OCI-LY7 (cell line): ENCODE measurements around the gene MNT. TPM values are rescaled to one million over a fixed set of nuclear protein-coding genes. Genes with fewer than 3 reads are reported as not detected.

Experiments used
- BruUV-seq: library from RNA; stranded (reverse); fragments of 400-500 nt; replicated peaks from 2 replicates; lab custom pipeline; 2021; lab: Mats Ljungman, UMichigan
- CTCF ChIA-PET: fragments of 300-600 bp; sonication (Branson Sonifier 250); formaldehyde crosslinking; loops from one replicate; lab custom pipeline; 2022; ENCODE audit warnings: antibody characterized with exemption; ENCODE audit not compliant: unreplicated experiment; lab: Charles Lee
- POLR2A ChIA-PET: fragments of 300-600 bp; sonication (Branson Sonifier 250); formaldehyde crosslinking; loops from one replicate; lab custom pipeline; 2022; ENCODE audit warnings: antibody characterized with exemption; lab: Charles Lee
- DNase-seq: peaks from one replicate; pipeline ENCODE4 v3.0.0-alpha.2; 2015; ENCODE audit warnings: low spot score
- H2AFZ ChIP-seq: fragments of 200-600 bp; sonication (generic), shearing (Covaris generic); 2 replicates; pipeline ENCODE4 v1.6.1; 2014; ENCODE audit warnings: mild to moderate bottlenecking, antibody characterized with exemption, low read length, moderate library complexity
- H3K27ac ChIP-seq: fragments of 200-600 bp; sonication (generic); 2 replicates; pipeline ENCODE4 v1.5.1; 2014; ENCODE audit warnings: mixed run types, low read depth, mild to moderate bottlenecking, moderate library complexity, low read length, inconsistent platforms; ENCODE audit not compliant: poor library complexity, severe bottlenecking
- H3K36me3 ChIP-seq: fragments of 200-600 bp; sonication (generic); 2 replicates; pipeline ENCODE4 v1.6.1; 2014; ENCODE audit warnings: mild to moderate bottlenecking, antibody characterized with exemption, low read length, moderate library complexity, mixed read lengths; ENCODE audit not compliant: insufficient read depth
- H3K4me1 ChIP-seq: fragments of 200-600 bp; sonication (generic); 2 replicates; pipeline ENCODE4 v1.5.1; 2014; ENCODE audit warnings: mild to moderate bottlenecking, low read length; ENCODE audit not compliant: insufficient read depth, poor library complexity, severe bottlenecking
- H3K4me2 ChIP-seq: fragments of 200-600 bp; sonication (generic); 2 replicates; pipeline ENCODE4 v1.6.1; 2014; ENCODE audit warnings: mild to moderate bottlenecking, low read length
- H3K4me3 ChIP-seq: fragments of 200-600 bp; sonication (generic); 2 replicates; pipeline ENCODE4 v1.5.1; 2014; ENCODE audit warnings: mild to moderate bottlenecking, low read depth, low read length; ENCODE audit not compliant: poor library complexity, severe bottlenecking
- H3K79me2 ChIP-seq: fragments of 200-600 bp; sonication (generic); 2 replicates; pipeline ENCODE4 v1.6.1; 2016; ENCODE audit warnings: low read depth, mild to moderate bottlenecking, low read length, moderate library complexity, mixed read lengths; ENCODE audit not compliant: insufficient read depth
- H3K9me2 ChIP-seq: fragments of 200-600 bp; sonication (generic); 2 replicates; pipeline ENCODE4 v1.6.1; 2016; ENCODE audit warnings: mild to moderate bottlenecking, low read length, mixed read lengths; ENCODE audit not compliant: insufficient read depth
- H3K9me3 ChIP-seq: fragments of 200-600 bp; sonication (generic); 2 replicates; pipeline ENCODE4 v1.6.1; 2014; ENCODE audit warnings: mild to moderate bottlenecking, mixed run types, low read length, mixed read lengths
- H4K20me1 ChIP-seq: fragments of 200-600 bp; sonication (generic); 2 replicates; pipeline ENCODE4 v1.6.1; 2014; ENCODE audit warnings: mild to moderate bottlenecking, antibody characterized with exemption, low read length, moderate library complexity, mixed read lengths; ENCODE audit not compliant: insufficient read depth
- EZH2phosphoT487 ChIP-seq: fragments of 200-600 bp; sonication (generic); IDR thresholded peaks from 2 replicates; pipeline ENCODE4 v1.6.1; 2018; ENCODE audit warnings: low read depth, borderline replicate concordance, mild to moderate bottlenecking, mixed run types, antibody characterized with exemption, low read length, moderate library complexity, mixed read lengths
- intact Hi-C: fragments of 100-400 bp; cut with micrococcal nuclease; formaldehyde crosslinking; loops from one replicate; pipeline ENCODE4 v1.10.0; 2022; ENCODE audit not compliant: unreplicated experiment
- total RNA-seq, 2 experiments: library from RNA; depleted of rRNA in 1 of 2; stranded (reverse); fragments of >200 nt in 1 of 2; shearing (Covaris generic) in 1 of 2; gene quantifications; 2 replicates each; pipeline ENCODE4 v1.2.3, GENCODE V29; 2014 to 2022
- TF ChIP-seq, protein P1 (sequence below): fragments of 200-600 bp; sonication (generic); conservative IDR thresholded peaks from 2 replicates; pipeline ENCODE4 v1.5.1; 2014; ENCODE audit warnings: mild to moderate bottlenecking, antibody characterized with exemption, low read length, moderate library complexity, mixed read lengths

The MNT gene
- total RNA-seq, 2 experiments from 2014 or later, result 22.2 to 60.0 TPM

DNA sequence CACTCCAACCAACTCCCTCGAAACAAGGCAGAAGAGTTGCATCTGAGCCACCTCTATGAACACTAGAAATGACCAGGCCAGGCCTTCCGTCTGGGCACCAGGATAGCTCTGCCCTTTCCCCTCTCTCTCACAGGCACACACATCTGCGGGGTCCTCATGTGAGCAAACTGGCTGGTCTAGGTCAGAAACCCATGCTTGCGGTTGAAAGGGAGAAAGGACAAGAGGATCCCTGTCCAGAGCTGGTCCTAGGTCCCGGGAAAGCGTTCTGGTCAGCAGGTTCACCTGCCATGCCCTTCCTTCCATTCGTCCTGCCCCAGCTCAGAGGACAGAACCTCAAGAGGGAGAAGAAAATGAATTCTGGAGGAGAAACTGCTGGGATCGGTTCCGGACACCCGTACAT is 2.7 kb downstream of the MNT start:
- no peaks in the 10 kb centered on the region for H3K9me3 ChIP-seq
- H3K27ac ChIP-seq, result no peak overlapping the region
- POLR2A ChIA-PET, result no interaction called here
- BruUV-seq, result no TSS peak
- H3K36me3 ChIP-seq, result no peaks in the 10 kb centered on the region
- no peak for TF ChIP-seq EZH2phosphoT487
- TF ChIP-seq, protein P1, sequence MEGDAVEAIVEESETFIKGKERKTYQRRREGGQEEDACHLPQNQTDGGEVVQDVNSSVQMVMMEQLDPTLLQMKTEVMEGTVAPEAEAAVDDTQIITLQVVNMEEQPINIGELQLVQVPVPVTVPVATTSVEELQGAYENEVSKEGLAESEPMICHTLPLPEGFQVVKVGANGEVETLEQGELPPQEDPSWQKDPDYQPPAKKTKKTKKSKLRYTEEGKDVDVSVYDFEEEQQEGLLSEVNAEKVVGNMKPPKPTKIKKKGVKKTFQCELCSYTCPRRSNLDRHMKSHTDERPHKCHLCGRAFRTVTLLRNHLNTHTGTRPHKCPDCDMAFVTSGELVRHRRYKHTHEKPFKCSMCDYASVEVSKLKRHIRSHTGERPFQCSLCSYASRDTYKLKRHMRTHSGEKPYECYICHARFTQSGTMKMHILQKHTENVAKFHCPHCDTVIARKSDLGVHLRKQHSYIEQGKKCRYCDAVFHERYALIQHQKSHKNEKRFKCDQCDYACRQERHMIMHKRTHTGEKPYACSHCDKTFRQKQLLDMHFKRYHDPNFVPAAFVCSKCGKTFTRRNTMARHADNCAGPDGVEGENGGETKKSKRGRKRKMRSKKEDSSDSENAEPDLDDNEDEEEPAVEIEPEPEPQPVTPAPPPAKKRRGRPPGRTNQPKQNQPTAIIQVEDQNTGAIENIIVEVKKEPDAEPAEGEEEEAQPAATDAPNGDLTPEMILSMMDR, result no peak
- CTCF ChIA-PET, result no interaction called here
- no peak overlapping the region for H2AFZ ChIP-seq
- H3K9me2 ChIP-seq, result no peaks in the 10 kb centered on the region
- H3K4me2 ChIP-seq, result peak overlapping the region; percentile 95; the same call in 1 of the 2 replicates
- no peaks in the 10 kb centered on the region for H4K20me1 ChIP-seq
- H3K4me3 ChIP-seq, result no peak overlapping the region
- no peak for DNase-seq
- peaks cover 46% of the 10 kb centered on the region for H3K4me1 ChIP-seq
- no peaks in the 10 kb centered on the region for H3K79me2 ChIP-seq
- intact Hi-C loops, result no loop called here

DNA sequence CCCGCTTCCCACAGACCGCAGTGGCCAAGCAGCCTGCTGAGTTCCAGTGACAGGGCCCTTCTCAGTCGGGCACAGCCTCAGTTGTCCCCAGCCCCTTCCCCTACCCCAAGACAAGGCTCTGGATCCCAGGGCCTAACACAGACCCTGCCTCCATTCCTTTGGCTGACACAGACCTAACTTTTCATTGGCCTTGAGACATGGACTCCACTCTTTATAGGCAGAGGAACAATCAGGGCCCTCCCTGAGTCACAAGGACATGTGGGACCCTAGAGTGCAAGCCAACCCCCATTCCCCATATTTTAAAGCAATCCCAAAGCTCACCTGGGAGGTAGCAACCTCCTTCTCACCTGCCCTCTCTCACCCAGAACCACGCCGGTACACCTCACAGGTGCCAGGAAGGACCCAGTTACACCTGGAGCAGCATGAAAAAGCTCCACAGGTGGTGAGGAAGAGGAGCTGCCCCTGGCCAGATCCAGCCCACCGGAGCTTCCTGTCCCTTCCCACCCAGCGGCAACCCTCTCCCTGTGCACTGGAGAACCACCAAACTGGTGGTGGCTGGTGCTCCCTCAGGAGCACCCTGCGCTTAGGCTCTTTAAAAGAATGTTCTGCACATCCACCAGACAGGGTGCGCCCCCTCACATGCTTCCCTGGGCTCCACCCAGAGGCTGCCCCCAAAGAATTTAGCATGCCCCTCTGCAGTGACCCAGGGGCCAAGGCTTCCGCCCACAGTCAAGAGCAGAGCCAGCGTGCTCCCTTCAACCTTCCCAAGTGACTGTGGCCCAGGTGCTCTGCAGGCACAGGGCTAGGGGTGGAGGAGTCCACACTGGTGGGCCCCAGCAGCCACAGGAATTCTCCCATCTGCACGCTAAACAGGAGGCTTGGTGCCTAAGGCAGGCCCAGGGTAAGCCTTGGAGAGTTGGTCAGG is 3.4 kb downstream of the MNT start:
- TF ChIP-seq, protein P1, result no peak
- TF ChIP-seq EZH2phosphoT487, result no peak
- no peak for DNase-seq
- Histone ChIP-seq H3K27ac (no peak overlapping the region), H3K4me2 (peak overlapping the region; percentile 63), H3K9me2 (no peaks in the 10 kb centered on the region), H3K4me3 (peak overlapping the region; percentile 31), H3K9me3 (no peaks in the 10 kb centered on the region), H3K36me3 (no peaks in the 10 kb centered on the region), H4K20me1 (no peaks in the 10 kb centered on the region), H2AFZ (peak overlapping the region; percentile 2; the same call in 1 of the 2 replicates), H3K4me1 (peaks cover 41% of the 10 kb centered on the region), H3K79me2 (no peaks in the 10 kb centered on the region)
- ChIA-PET POLR2A (no interaction called here), CTCF (interaction anchor here (1.5 kb wide), 1 partner anchor 15 kb away, joined by 6 read pairs; no protein-coding TSS in a partner anchor)
- intact Hi-C loops, result no loop called here
- BruUV-seq, result no TSS peak
